GM19035 (cell line): Measurements from ENCODE around the gene TEX12.
A peak's percentile ranks its signal among the peaks of the same experiment; 100 is the strongest.
"Not testable (repeated sequence)": the region's sequence is repeated elsewhere in the genome, so short reads cannot be mapped to it uniquely, and the experiment has no call there.

Experiments used
- ATAC-seq: cut with Tn5 transposase; IDR thresholded peaks from one replicate; pipeline ENCODE4 v1.9.1; 2021; ENCODE audit not compliant: unreplicated experiment

Gene TEX12

GRCh38 chr11:112163875-112164685, 3.1 kb upstream of the TEX12 start, which contains the start of gene IL18:
Gene IL18, minus strand, starts transcription at chr11:112164094. Its CDS starts 9,041 bp downstream, at chr11:112155053.
- ATAC-seq = no peak

DNA sequence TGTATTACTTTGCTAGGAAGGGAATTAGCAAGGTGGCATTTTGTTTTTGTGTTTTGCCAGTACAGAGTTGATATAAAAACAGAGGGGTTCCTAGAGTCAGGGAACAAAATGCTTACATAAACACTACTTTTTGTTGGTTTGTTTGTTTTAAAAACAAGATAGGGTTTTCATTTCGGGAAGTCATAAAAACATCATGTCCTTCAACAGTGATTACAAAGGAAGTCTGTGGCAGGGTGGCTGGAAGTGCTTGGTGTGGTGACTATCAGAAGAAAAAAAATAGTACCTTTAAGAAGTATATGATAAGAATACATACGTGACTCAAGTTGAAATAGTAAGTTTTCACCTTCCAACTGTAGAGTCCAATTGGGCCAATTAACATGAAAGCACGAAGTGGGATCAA, 2.1 kb upstream of the TEX12 start:
- no peak for ATAC-seq

GRCh38 chr11:112166562-112166961, 610 bp upstream of the TEX12 start:
- ATAC-seq = no peak

- ATAC-seq = peak; percentile 56
These were observed 5.3 kb downstream of the TEX12 start for GRCh38 chr11:112172362-112172994.

DNA sequence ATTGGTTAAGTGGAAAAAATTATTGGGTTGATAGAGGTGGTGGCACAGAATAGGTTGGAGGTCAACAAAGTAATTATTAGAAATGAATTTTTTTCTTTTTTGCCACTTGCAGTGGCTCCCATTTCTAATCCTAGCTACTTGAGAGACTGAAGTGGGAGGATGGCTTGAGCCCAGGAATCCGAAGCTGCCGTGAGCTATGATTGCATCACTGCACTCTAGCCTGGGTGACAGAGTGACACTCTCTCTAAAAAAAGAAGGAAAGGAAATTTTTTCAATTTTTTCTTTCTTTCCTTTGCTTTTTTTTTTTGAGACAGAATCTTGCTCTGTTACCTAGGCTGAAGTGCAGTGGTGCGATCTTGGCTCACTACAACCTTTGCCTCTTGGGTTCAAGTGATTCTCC, 6.0 kb downstream of the TEX12 start:
- no peak for ATAC-seq

GRCh38 chr11:112174789-112175598, 7.8 kb downstream of the TEX12 start, which contains the start of gene BCO2:
Gene BCO2, plus strand, starts transcription at chr11:112175512. Its CDS starts 90 bp downstream, at chr11:112175602.
- ATAC-seq = peak; percentile 46

GRCh38 chr11:112175599-112175952, 8.4 kb downstream of the TEX12 start:
- no peak for ATAC-seq

DNA sequence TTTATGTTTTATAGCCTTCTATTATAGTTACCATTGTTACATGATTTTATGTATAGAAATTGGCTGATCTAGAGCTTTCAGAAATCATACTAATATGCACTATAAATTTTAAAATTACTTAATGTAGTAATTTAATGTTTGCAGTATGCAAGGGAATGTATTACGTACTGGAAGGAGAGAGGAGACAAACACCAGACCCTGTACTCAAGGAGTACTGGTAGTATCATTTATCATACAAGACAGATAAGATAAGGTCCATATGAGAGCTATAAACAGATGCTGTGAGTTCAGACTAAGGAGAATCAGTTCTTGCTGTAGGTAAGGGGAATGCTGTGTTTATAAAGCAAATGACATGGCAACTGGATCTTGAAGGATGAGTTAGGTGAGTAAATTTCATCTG, 8.9 kb downstream of the TEX12 start:
- no peak for ATAC-seq

DNA sequence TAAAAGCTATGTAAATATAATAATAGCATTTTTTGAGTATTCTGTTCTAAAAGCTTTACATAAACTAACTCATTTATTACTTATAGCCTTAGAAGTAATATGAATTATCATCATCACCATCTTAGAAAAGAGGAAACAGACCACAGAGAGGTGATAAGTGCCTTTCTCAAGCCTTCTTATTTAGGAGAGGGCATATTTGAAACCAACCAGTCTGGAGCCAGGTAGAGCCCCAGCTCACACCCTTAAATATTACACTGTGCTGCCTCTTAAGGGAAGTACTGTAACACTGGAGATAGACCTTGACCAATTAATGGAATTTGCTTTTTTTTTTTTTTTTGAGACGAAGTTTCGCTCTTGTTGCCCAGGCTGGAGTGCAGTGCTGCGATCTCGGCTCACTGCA, 10.4 kb downstream of the TEX12 start:
- no peak for ATAC-seq

- no peak for ATAC-seq
These were observed 11.3 kb downstream of the TEX12 start for GRCh38 chr11:112178428-112178827.

- no peak for ATAC-seq
These were observed 11.8 kb downstream of the TEX12 start for GRCh38 chr11:112178936-112179335.

- no peak for ATAC-seq
These were observed 12.4 kb downstream of the TEX12 start for GRCh38 chr11:112179601-112180000.

DNA sequence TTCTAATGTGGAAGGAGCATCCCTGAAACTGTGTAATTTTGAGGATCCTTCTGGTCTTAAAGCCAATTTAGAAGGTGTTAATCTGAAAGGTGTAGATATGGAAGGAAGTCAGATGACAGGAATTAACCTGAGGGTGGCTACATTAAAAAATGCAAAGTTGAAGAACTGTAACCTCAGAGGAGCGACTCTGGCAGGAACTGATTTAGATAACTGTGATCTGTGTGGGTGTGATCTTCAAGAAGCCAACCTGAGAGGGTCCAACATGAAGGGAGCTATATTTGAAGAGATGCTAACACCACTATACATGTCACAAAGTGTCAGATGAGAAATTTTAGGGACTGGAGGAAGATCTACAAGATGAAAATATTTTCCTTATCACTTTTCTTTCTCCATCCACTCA, 15.7 kb downstream of the TEX12 start:
- no peak for ATAC-seq

DNA sequence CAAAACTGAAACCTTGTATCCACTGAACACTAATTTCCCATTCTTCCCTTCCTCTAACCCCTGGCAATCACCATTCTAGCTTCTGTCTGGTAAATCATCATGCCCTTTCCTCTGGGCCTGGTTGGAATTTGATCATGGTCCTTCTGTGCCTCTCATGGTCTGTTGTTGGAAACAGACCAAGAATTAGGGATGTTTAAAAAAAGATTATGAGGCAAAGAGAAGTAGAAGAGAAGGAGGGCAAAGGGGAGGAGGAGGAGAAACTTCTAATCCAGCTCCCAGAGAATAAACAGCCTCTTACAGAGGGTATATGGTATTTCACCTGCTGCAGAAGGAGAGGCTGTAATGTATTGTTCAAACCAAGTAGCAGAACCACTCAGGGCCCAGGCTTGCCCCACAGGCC, 18.7 kb downstream of the TEX12 start:
- ATAC-seq = no peak

- no peak for ATAC-seq
These were observed 19.1 kb downstream of the TEX12 start for GRCh38 chr11:112186304-112186703.

GRCh38 chr11:112195113-112195512, 27.9 kb downstream of the TEX12 start:
- not testable (repeated sequence) for ATAC-seq

GRCh38 chr11:112195951-112196351, 28.8 kb downstream of the TEX12 start:
- no peak for ATAC-seq

- no peak for ATAC-seq
These were observed 29.4 kb downstream of the TEX12 start for GRCh38 chr11:112196519-112197087.

GRCh38 chr11:112199101-112199500, 31.9 kb downstream of the TEX12 start:
- ATAC-seq = not testable (repeated sequence)

GRCh38 chr11:112200252-112200651, 33.1 kb downstream of the TEX12 start:
- no peak for ATAC-seq

GRCh38 chr11:112206071-112206470, 38.9 kb downstream of the TEX12 start:
- ATAC-seq = no peak
